MCF 10A (cell line): ENCODE measurements around the gene LLCFC1. TPM values are rescaled to one million over a fixed set of nuclear protein-coding genes. Genes with fewer than 3 reads are reported as not detected.

Experiments used
- BruUV-seq: library from RNA; stranded (reverse); fragments of 400-500 nt; replicated peaks from 2 replicates; lab custom pipeline; 2021; lab: Mats Ljungman, UMichigan
- CTCF ChIA-PET: fragments of 300-600 bp; sonication (Branson Sonifier 250); formaldehyde crosslinking; extraction: SDS; loops from one replicate; lab custom pipeline; 2021; ENCODE audit warnings: antibody characterized with exemption, inconsistent platforms; lab: Yijun Ruan, JAX
- POLR2A ChIA-PET: fragments of 300-600, 350-650 bp; sonication (Branson Sonifier 250); formaldehyde crosslinking; extraction: SDS; loops from one replicate; lab custom pipeline; 2020; ENCODE audit warnings: antibody characterized with exemption, inconsistent platforms; lab: Yijun Ruan, JAX
- DNase-seq: peaks from one replicate; pipeline ENCODE4 v3.0.0-alpha.2; 2018; ENCODE audit not compliant: unreplicated experiment
- H3K27ac Mint-ChIP-seq: one replicate; pipeline ENCODE4 v1.8.0; 2022; ENCODE audit warnings: mild to moderate bottlenecking, low read depth, mixed read lengths; ENCODE audit not compliant: unreplicated experiment
- H3K27me3 Mint-ChIP-seq: one replicate; pipeline ENCODE4 v1.8.0; 2022; ENCODE audit warnings: mixed read lengths; ENCODE audit not compliant: insufficient read depth, unreplicated experiment
- H3K36me3 Mint-ChIP-seq: one replicate; pipeline ENCODE4 v1.8.0; 2022; ENCODE audit warnings: mild to moderate bottlenecking, moderate library complexity, mixed read lengths; ENCODE audit not compliant: insufficient read depth, unreplicated experiment
- H3K4me1 Mint-ChIP-seq: one replicate; pipeline ENCODE4 v1.8.0; 2022; ENCODE audit warnings: mixed read lengths; ENCODE audit not compliant: insufficient read depth, unreplicated experiment
- H3K4me3 Mint-ChIP-seq: one replicate; pipeline ENCODE4 v1.8.0; 2022; ENCODE audit warnings: mild to moderate bottlenecking, moderate library complexity, mixed read lengths; ENCODE audit not compliant: unreplicated experiment
- H3K9me3 Mint-ChIP-seq: one replicate; pipeline ENCODE4 v1.8.0; 2022; ENCODE audit warnings: mixed read lengths; ENCODE audit not compliant: unreplicated experiment
- CTCF ChIP-seq: fragments of 200-600 bp; IDR thresholded peaks from one replicate; pipeline ENCODE4 v1.8.0; 2022; ENCODE audit warnings: antibody characterized with exemption, mild to moderate bottlenecking; ENCODE audit not compliant: unreplicated experiment
- intact Hi-C: fragments of 100-400 bp; cut with micrococcal nuclease; formaldehyde crosslinking; loops from 2 replicates; pipeline ENCODE4 v1.14.1; 2022
- total RNA-seq: library from RNA; stranded (reverse); gene quantifications from 2 replicates; pipeline ENCODE4 v1.2.3, GENCODE V29; 2022

LLCFC1 gene
- total RNA-seq, 1 experiment from 2014 or later = not detected

DNA sequence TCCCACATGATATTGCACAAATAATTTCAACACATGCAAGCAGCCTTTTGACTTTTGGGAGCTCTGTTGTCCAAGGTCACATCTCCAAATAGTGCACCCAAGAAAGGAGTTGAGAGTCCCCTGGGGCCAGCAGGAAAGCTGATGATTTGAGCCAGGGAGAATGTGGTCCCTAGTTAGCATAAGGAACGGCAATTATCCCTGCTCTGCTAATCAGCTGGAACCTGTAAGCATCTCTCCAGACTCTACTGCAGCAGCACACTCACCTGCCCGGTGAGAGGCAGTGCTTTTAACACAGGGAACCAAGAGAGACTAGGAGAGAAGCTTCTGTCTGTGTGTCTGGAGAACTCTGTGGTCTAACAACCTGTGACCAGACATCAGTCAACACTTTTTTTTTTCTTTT is 22.8 kb upstream of the LLCFC1 start:
- peaks cover 80% of the 10 kb centered on the region for H3K27me3 Mint-ChIP-seq
- CTCF ChIA-PET = interaction anchor here (0.5 to 2.2 kb wide), 5 partner anchors 86 to 401 kb away, joined by 3 to 9 read pairs (median 3); no protein-coding TSS in a partner anchor

DNA sequence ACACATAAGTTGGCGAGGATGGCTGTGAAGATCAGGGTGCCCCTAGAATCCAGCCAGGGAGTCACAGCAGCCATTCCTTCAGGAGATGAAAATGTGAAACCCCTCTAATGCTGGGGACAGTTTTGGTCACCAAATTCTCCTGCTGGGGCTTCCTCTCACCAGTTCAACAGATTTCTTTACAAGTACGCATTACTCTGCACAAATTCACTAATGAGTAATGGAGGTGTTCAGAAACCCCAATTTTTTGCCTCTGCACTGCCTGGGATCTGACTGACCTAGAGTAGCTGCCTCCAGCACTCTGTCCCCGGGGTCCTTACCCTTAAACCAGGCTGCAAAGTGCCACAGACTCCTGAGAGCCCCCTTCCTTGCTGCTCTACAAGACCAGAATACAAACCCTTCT is 21.8 kb upstream of the LLCFC1 start:
- Mint-ChIP-seq H3K4me1 (no peaks in the 10 kb centered on the region), H3K36me3 (no peaks in the 10 kb centered on the region), H3K4me3 (no peak overlapping the region), H3K27ac (no peak overlapping the region), H3K9me3 (no peaks in the 10 kb centered on the region), H3K27me3 (peaks cover 76% of the 10 kb centered on the region)
- DNase-seq = no peak
- BruUV-seq = no TSS peak
- TF ChIP-seq CTCF = no peak
- CTCF ChIA-PET = no interaction called here
- intact Hi-C loops = no loop called here
- POLR2A ChIA-PET = no interaction called here

More for the DNA sequence above, 22.8 kb upstream of the LLCFC1 start:
- no peak for DNase-seq
- Mint-ChIP-seq H3K36me3 (no peaks in the 10 kb centered on the region), H3K4me1 (no peaks in the 10 kb centered on the region), H3K9me3 (no peaks in the 10 kb centered on the region), H3K27ac (no peak overlapping the region), H3K4me3 (no peak overlapping the region)
- intact Hi-C loops = no loop called here
- no peak for TF ChIP-seq CTCF
- POLR2A ChIA-PET = interaction anchor here (1.1 to 1.5 kb wide), 2 partner anchors 9 to 17 kb away, joined by 3 read pairs; no protein-coding TSS in a partner anchor
- no TSS peak for BruUV-seq

DNA sequence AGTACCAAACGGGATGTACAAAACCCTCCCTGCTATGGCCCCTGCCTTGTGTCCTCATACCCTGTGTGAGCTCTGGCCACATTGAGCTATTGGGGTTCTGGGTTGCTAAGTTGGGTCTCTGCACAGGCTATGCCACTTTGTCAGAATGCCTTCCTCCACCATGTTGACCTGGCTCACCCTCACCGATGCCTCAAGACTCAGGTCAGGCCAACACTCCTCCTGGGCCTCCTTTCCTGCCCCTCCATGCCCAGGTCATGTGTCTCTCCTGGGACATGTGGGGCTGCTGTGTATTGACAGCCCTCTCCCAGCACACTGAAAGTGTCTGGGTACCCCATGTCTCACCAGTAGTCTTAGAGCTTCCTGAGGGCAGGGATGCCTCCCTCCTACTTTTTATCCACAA is 20.4 kb upstream of the LLCFC1 start:
- POLR2A ChIA-PET = no interaction called here
- CTCF ChIA-PET = interaction anchor here (0.6 to 1.2 kb wide), 3 partner anchors 9 to 281 kb away, joined by 3 read pairs; no protein-coding TSS in a partner anchor
- intact Hi-C loops = no loop called here

GRCh38 chr7:142919656-142920055 is 19.6 kb upstream of the LLCFC1 start:
- CTCF ChIA-PET = interaction anchor here (0.9 to 1.2 kb wide), 3 partner anchors 8 to 321 kb away, joined by 3 read pairs; no protein-coding TSS in a partner anchor
- no TSS peak for BruUV-seq

More for the DNA sequence above, 20.4 kb upstream of the LLCFC1 start:
- DNase-seq = no peak
- Mint-ChIP-seq H3K4me3 (no peak overlapping the region), H3K4me1 (no peaks in the 10 kb centered on the region), H3K36me3 (no peaks in the 10 kb centered on the region), H3K27ac (no peak overlapping the region), H3K27me3 (peaks cover 72% of the 10 kb centered on the region), H3K9me3 (no peaks in the 10 kb centered on the region)
- BruUV-seq = no TSS peak
- TF ChIP-seq CTCF = no peak

More at GRCh38 chr7:142919656-142920055, 19.6 kb upstream of the LLCFC1 start:
- peaks cover 70% of the 10 kb centered on the region for H3K27me3 Mint-ChIP-seq
- POLR2A ChIA-PET = no interaction called here
- DNase-seq = no peak
- H3K9me3 Mint-ChIP-seq = no peaks in the 10 kb centered on the region
- no peak for TF ChIP-seq CTCF
- no peaks in the 10 kb centered on the region for H3K4me1 Mint-ChIP-seq
- no peak overlapping the region for H3K4me3 Mint-ChIP-seq
- no peak overlapping the region for H3K27ac Mint-ChIP-seq
- intact Hi-C loops = no loop called here
- H3K36me3 Mint-ChIP-seq = no peaks in the 10 kb centered on the region
